HL-60/S4 treated with phorbol 12-myristate 13-acetate at 8.2 ng/mL for 4 days and 3 days (cell line): ENCODE data around the gene ZNF561.
"Not testable (repeated sequence)": the region's sequence is repeated elsewhere in the genome, so short reads cannot be mapped to it uniquely, and the experiment has no call there.

Source experiments
- in situ Hi-C: fragments of 300-500 bp; cut with MboI; formaldehyde crosslinking; loops from 2 replicates; pipeline ENCODE4 v1.15.0; 2022; ENCODE audit warnings: low sequenced_read_pairs

ZNF561 gene

DNA sequence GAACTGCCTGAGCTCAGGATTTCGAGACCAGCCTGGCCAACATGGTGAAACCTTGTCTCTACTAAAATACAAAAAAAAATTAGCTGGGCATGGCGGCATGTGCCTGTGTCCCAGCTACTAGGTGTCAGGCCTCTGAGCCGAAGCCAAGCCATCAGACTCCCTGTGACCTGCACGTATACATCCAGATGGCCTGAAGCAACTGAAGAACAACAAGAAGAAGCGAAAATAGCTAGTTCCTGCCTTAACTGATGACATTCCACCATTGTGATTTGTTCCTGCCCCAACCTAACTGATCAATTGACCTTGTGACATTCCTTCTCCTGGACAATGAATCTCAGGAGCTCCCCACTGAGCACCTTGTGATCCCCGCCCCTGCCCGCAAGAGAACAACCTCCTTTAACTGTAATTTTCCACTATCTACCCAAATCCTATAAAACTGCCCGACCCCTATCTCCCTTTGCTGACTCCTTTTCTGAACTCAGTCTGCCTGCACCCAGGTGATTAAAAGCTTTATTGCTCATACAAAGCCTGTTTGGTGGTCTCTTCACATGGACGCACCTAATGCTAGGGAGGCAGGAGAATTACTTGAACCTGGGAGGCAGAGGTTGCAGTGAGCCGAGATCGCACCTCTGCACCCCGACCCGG lies 38.8 kb downstream of the ZNF561 start:
- in situ Hi-C loops, result not testable (repeated sequence)

DNA sequence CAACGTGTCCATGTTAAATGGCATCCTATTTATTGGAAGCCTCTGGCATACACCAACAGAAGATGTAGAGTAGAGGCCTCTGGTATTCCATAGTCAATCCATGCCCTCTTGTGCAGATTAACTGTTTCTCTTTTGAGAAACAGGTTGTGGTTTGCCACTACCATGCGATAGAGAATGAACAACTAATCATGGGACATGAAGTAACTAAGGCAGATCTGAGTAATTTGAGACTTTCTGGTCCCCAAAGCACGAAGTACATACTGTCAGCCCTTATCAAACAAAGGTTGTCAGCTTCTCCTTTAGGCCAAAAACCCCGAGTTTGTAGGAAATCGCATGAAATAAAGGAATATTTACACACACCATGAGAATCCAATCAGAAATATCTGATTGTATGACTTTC lies 40.3 kb downstream of the ZNF561 start:
- in situ Hi-C loops, result no loop called here

DNA sequence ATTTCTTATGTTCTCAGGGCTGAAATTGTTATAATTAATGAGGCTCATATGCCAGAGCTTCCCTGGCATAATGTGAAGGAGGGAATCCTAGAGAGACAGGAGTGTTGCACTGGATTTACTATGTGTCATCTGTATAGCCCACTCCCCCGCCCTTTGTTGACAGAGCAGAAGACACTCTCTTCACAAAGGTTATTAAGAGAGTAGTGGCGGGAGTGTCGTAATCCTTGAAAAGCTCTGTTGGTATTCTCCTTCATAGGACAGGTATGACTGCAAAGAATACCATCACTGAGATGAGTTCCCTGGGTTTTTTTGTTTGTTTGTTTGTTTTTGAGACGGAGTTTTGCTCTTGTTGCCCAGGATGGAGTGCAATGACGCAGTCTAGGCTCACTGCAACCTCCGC lies 50.8 kb downstream of the ZNF561 start:
- in situ Hi-C loops, result no loop called here

DNA sequence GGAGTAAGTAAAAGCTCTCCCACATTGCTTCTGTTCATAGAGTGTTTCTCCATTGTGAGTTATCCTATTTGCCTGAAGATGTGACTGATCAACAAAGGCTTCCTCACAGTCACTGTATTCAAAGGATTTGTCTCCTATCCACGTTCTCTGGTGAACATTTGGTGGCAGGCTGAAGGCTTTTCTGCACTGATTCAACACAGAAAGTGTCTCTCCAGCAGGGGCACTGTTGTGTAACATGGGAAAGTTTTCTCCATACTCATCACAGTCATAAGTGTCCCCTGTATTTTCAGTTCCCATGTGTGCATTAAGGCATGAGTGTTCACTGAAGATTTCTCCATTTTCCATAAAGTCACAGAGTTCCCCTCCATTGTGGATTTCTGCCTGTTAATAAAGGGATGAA lies 54.3 kb downstream of the ZNF561 start:
- in situ Hi-C loops, result no loop called here

DNA sequence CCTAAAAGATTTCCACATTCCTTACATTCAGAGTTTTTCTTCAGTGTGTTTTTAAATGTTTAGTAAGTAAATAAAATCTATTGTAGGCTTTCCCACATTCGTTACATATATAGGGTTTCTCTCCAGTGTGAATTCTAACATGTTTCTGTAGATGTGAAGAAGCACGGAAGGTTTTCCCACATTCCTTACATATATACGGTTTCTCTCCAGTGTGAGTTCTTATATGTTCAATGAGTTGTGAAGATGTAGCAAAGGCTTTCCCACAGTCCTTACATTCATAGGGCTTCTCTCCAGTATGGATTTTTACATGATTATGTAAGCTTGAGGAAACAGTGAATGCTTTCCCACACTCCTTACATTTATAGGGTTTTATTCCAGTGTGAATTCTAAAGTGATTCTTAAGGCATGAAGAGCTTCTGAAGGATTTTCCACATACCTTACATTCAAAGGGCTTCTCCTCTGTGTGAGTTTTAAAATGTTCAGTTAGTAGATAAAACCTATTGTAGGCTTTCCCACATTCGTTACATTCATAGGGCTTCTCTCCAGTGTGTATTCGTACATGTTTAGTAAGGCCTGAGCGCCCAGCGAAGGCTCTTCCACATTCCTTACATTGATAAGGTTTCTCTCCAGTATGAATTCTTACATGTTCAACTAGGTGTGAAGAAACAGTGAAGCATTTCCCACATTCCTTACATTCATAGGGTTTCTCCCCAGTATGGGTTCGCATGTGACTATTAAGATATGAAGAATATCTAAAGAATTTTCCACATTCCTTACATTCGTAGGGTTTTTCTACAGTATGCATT lies 54.9 kb downstream of the ZNF561 start:
- in situ Hi-C loops, result no loop called here
